GM12878 (cell line): Measurements from ENCODE around the gene IER2. TPM values are rescaled to one million over a fixed set of nuclear protein-coding genes. Genes with fewer than 3 reads are reported as not detected.

ENCODE experiments used
- ATAC-seq: fragments of 200-7000 bp; cut with Tn5 transposase; 3 replicates; pipeline ENCODE4 v1.9.1; 2020; ENCODE audit warnings: mild to moderate bottlenecking, moderate library complexity
- BruUV-seq: library from RNA; stranded (reverse); fragments of 400-500 nt; replicated peaks from 2 replicates; lab custom pipeline; 2021; lab: Mats Ljungman, UMichigan
- CTCF ChIA-PET: fragments of 300-600 bp; sonication (Branson Sonifier 250); formaldehyde crosslinking; extraction: SDS; loops from one replicate; lab custom pipeline; 2021; ENCODE audit warnings: inconsistent platforms; lab: Yijun Ruan, JAX
- POLR2A ChIA-PET: fragments of 350-600 bp; formaldehyde crosslinking; extraction: SDS; loops from one replicate; lab custom pipeline; 2021; ENCODE audit warnings: inconsistent platforms; lab: Charles Lee
- RAD21 ChIA-PET: fragments of 300-600 bp; sonication (Branson Sonifier 250); formaldehyde crosslinking; loops from one replicate; lab custom pipeline; 2023; ENCODE audit warnings: antibody characterized with exemption; ENCODE audit not compliant: unreplicated experiment; lab: Charles Lee
- SMC1A ChIA-PET: fragments of 300-600 bp; sonication (Branson Sonifier 250); formaldehyde crosslinking; loops from one replicate; lab custom pipeline; 2023; ENCODE audit not compliant: unreplicated experiment, uncharacterized antibody; lab: Charles Lee
- DNase-seq: peaks from one replicate; pipeline ENCODE4 v3.0.0-alpha.2; 2011; ENCODE audit warnings: low read depth, low spot score
- FAIRE-seq: peaks from 3 replicates; lab custom pipeline; 2011; peaks lifted over from hg19 to GRCh38; lab: Jason Lieb, UNC
- H2AFZ ChIP-seq: 2 replicates; pipeline ENCODE4 v1.6.0; 2011; ENCODE audit warnings: low read depth, low read length, control low read depth; ENCODE audit not compliant: control insufficient read depth
- H3K27ac ChIP-seq: 2 replicates; pipeline ENCODE4 v1.5.1; 2011; ENCODE audit warnings: control low read depth; ENCODE audit not compliant: control insufficient read depth, insufficient read depth
- H3K27me3 ChIP-seq, 2 experiments: replicated peaks in 1 of 2; 2 replicates each; pipeline versions ENCODE4 v1.6.0 to v1.6.1; 2011; ENCODE audit warnings: low read length in 1 of 2; ENCODE audit not compliant: control insufficient read depth in 2 of 2, insufficient read depth in 2 of 2
- H3K36me3 ChIP-seq, 2 experiments: 2 replicates each; pipeline ENCODE4 v1.5.1; 2011; ENCODE audit warnings: low read length in 1 of 2; ENCODE audit not compliant: control insufficient read depth in 2 of 2, insufficient read depth in 2 of 2
- H3K4me1 ChIP-seq: 2 replicates; pipeline ENCODE4 v1.6.1; 2011; ENCODE audit warnings: mild to moderate bottlenecking, low read length, moderate library complexity, mixed read lengths; ENCODE audit not compliant: control insufficient read depth, insufficient read depth
- H3K4me2 ChIP-seq: 2 replicates; pipeline ENCODE4 v1.6.0; 2011; ENCODE audit warnings: control low read depth; ENCODE audit not compliant: control insufficient read depth, insufficient read depth
- H3K4me3 ChIP-seq: fragments of 200-600 bp; sonication (generic); 2 replicates; pipeline ENCODE4 v1.5.1; 2016
- H3K79me2 ChIP-seq: 2 replicates; pipeline ENCODE4 v1.6.0; 2011; ENCODE audit warnings: low read length; ENCODE audit not compliant: control insufficient read depth, insufficient read depth
- H3K9ac ChIP-seq: 2 replicates; pipeline ENCODE4 v1.8.0; 2011; ENCODE audit warnings: low read length, control low read depth, mixed read lengths; ENCODE audit not compliant: control insufficient read depth, insufficient read depth
- H3K9me3 ChIP-seq: replicated peaks from 3 replicates; pipeline ENCODE4 v1.5.1; 2011; ENCODE audit warnings: mild to moderate bottlenecking, low read length; ENCODE audit not compliant: control insufficient read depth, insufficient read depth
- H4K20me1 ChIP-seq: 2 replicates; pipeline ENCODE4 v1.6.0; 2011; ENCODE audit not compliant: control insufficient read depth, insufficient read depth
- BACH1 ChIP-seq: fragments of 450-650 bp; IDR thresholded peaks from 2 replicates; pipeline ENCODE4 v1.6.1; 2017; ENCODE audit warnings: mild to moderate bottlenecking, borderline replicate concordance
- BHLHE40 ChIP-seq, 2 experiments: fragments of 450-650 bp in 1 of 2; IDR thresholded peaks; 2 replicates each; pipeline ENCODE4 v1.6.1; 2011 to 2017; ENCODE audit warnings: low read depth in 2 of 2, borderline replicate concordance in 1 of 2, improper control_type of control experiment in 1 of 2, low read length in 1 of 2, mild to moderate bottlenecking in 1 of 2
- DPF2 ChIP-seq: fragments of 450-650 bp; IDR thresholded peaks from 2 replicates; pipeline ENCODE4 v1.6.1; 2017; ENCODE audit warnings: mild to moderate bottlenecking
- EED ChIP-seq: sonication (generic); IDR thresholded peaks from 2 replicates; pipeline ENCODE4 v1.6.1; 2016; ENCODE audit warnings: antibody characterized with exemption, low read depth
- EZH2 ChIP-seq: IDR thresholded peaks from 2 replicates; pipeline ENCODE4 v1.6.1; 2012; ENCODE audit warnings: low read depth, mild to moderate bottlenecking, control low read depth, inconsistent platforms, low read length, borderline replicate concordance; ENCODE audit not compliant: control insufficient read depth
- GABPA ChIP-seq: IDR thresholded peaks from 2 replicates; pipeline ENCODE4 v1.6.1; 2014; ENCODE audit warnings: antibody characterized with exemption, low read depth, mild to moderate bottlenecking, inconsistent platforms
- LARP7 ChIP-seq: fragments of 450-650 bp; IDR thresholded peaks from 2 replicates; pipeline ENCODE4 v1.6.1; 2017; ENCODE audit warnings: mild to moderate bottlenecking
- MYB ChIP-seq: fragments of 150-350 bp; IDR thresholded peaks from 2 replicates; pipeline ENCODE4 v1.6.1; 2014; ENCODE audit warnings: mild to moderate bottlenecking, low read depth, low read length, borderline replicate concordance
- NR2F1 ChIP-seq: fragments of 450-650 bp; conservative IDR thresholded peaks from 2 replicates; pipeline ENCODE4 v1.6.1; 2017; ENCODE audit warnings: mild to moderate bottlenecking
- SUZ12 ChIP-seq: fragments of 200-600 bp; sonication (generic); IDR thresholded peaks from one replicate; pipeline ENCODE4 v1.6.1; 2018; ENCODE audit warnings: antibody characterized with exemption, mild to moderate bottlenecking; ENCODE audit not compliant: unreplicated experiment
- TARDBP ChIP-seq: IDR thresholded peaks from 2 replicates; pipeline ENCODE4 v1.6.1; 2016; ENCODE audit warnings: borderline replicate concordance
- TBL1XR1 ChIP-seq: IDR thresholded peaks from 2 replicates; pipeline ENCODE4 v1.6.1; 2012; ENCODE audit warnings: low read depth, low read length, improper control_type of control experiment
- YBX1 ChIP-seq: fragments of 450-650 bp; IDR thresholded peaks from 2 replicates; pipeline ENCODE4 v1.6.1; 2016; ENCODE audit warnings: antibody characterized with exemption
- ZBED1 ChIP-seq: IDR thresholded peaks from 2 replicates; pipeline ENCODE4 v1.6.1; 2016; ENCODE audit warnings: borderline replicate concordance
- ZNF207 ChIP-seq: fragments of 450-650 bp; IDR thresholded peaks from 2 replicates; pipeline ENCODE4 v1.6.1; 2014; ENCODE audit warnings: antibody characterized with exemption, mild to moderate bottlenecking, borderline replicate concordance
- ZNF217 ChIP-seq: fragments of 450-650 bp; IDR thresholded peaks from 2 replicates; pipeline ENCODE4 v1.6.1; 2017; ENCODE audit warnings: antibody characterized with exemption, mild to moderate bottlenecking
- WGBS: methylation state at CpG from one replicate; pipeline ENCODE4 v1.1.6; 2016; ENCODE audit warnings: low lambda C conversion rate; ENCODE audit not compliant: insufficient replicate concordance, insufficient coverage; ENCODE audit errors: missing lambda C conversion rate; 5-methylcytosine and 5-hydroxymethylcytosine counted together
- in situ Hi-C: fragments of 300-500 bp; cut with MboI; formaldehyde crosslinking; loops from 9 replicates; pipeline ENCODE4 v1.14.3; 2018; ENCODE audit warnings: mixed read lengths
- intact Hi-C: fragments of 100-400 bp; cut with micrococcal nuclease; formaldehyde crosslinking; loops from one replicate; pipeline ENCODE4 v1.14.2; 2022; ENCODE audit not compliant: unreplicated experiment
- polyA plus RNA-seq, 11 experiments: library from polyadenylated mRNA; depleted of rRNA in 4 of 11; unstranded in 6 of 11; stranded (reverse) in 5 of 11; fragments of >200 nt; fragmentation: Nextera tagmentation in 4 of 11; fragmentation: Illumina TruSeq in 1 of 11; extraction: Ambion mirVana in 4 of 11; extraction: Trizol in 1 of 11; gene quantifications; 1 replicate in 1 of 11; 2 replicates in 10 of 11; pipeline versions ENCODE4 v1.2.1 to v1.2.3, GENCODE V29; 2011 to 2016; ENCODE audit warnings: inconsistent platforms in 2 of 11, missing spikeins in 2 of 11, low read depth in 1 of 11
- total RNA-seq, 4 experiments: library from RNA; depleted of rRNA in 3 of 4; stranded (reverse); fragments of >200 nt in 3 of 4; fragmentation: Illumina TruSeq in 1 of 4; extraction: Trizol in 1 of 4; gene quantifications; 2 replicates each; pipeline versions ENCODE4 v1.2.1 to v1.2.3, GENCODE V29; 2013 to 2021
- TF ChIP-seq, protein P1 (sequence below): fragments of 450-650 bp; IDR thresholded peaks from 2 replicates; pipeline ENCODE4 v1.6.1; 2016; ENCODE audit warnings: mild to moderate bottlenecking
- TF ChIP-seq, protein P2 (sequence below): IDR thresholded peaks from 2 replicates; pipeline ENCODE4 v1.6.1; 2011; ENCODE audit warnings: low read depth, mild to moderate bottlenecking, low read length, moderate library complexity, borderline replicate concordance; ENCODE audit errors: extremely low read depth
- TF ChIP-seq, protein P3 (sequence below): fragments of 150-350 bp; IDR thresholded peaks from 2 replicates; pipeline ENCODE4 v1.6.1; 2014; ENCODE audit warnings: mild to moderate bottlenecking, low read depth, low read length

Gene IER2
- total and polyA plus RNA-seq, 10 of the 15 experiments (the other 5 are each of a cell fraction or from before 2014, with no cell fraction given) = 2.8 to 94.5 (median 24.9) TPM

DNA sequence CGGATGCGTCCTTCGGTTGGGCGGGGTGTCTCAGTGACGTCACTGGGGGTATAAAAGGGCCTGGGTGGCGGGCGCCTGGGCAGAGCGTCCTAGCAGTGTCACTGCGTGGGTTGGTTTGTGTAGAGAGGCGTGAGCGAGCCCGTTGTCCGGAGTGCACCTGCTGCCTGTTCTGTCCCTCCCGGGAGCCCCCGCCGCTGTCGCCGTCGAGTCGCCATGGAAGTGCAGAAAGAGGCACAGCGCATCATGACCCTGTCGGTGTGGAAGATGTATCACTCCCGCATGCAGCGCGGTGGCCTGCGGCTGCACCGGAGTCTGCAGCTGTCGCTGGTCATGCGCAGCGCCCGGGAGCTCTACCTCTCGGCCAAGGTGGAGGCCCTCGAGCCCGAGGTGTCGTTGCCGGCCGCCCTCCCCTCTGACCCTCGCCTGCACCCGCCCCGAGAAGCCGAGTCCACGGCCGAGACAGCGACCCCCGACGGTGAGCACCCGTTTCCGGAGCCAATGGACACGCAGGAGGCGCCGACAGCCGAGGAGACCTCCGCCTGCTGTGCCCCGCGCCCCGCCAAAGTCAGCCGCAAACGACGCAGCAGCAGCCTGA lies 2.9 kb downstream of the IER2 start (continued):
- TF ChIP-seq, protein P1, sequence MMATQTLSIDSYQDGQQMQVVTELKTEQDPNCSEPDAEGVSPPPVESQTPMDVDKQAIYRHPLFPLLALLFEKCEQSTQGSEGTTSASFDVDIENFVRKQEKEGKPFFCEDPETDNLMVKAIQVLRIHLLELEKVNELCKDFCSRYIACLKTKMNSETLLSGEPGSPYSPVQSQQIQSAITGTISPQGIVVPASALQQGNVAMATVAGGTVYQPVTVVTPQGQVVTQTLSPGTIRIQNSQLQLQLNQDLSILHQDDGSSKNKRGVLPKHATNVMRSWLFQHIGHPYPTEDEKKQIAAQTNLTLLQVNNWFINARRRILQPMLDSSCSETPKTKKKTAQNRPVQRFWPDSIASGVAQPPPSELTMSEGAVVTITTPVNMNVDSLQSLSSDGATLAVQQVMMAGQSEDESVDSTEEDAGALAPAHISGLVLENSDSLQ = peak; percentile 61
- TF ChIP-seq EZH2 = no peak
- TF ChIP-seq YBX1 = no peak
- TF ChIP-seq SUZ12 = no peak
- peak; percentile 92 for TF ChIP-seq ZBED1
- TF ChIP-seq ZNF217 = no peak
- peak; percentile 25; the same call in 1 of the 2 replicates for TF ChIP-seq ZNF207
- TF ChIP-seq GABPA = no peak
- TF ChIP-seq TBL1XR1 = no peak; the same call in 1 of the 2 replicates

DNA sequence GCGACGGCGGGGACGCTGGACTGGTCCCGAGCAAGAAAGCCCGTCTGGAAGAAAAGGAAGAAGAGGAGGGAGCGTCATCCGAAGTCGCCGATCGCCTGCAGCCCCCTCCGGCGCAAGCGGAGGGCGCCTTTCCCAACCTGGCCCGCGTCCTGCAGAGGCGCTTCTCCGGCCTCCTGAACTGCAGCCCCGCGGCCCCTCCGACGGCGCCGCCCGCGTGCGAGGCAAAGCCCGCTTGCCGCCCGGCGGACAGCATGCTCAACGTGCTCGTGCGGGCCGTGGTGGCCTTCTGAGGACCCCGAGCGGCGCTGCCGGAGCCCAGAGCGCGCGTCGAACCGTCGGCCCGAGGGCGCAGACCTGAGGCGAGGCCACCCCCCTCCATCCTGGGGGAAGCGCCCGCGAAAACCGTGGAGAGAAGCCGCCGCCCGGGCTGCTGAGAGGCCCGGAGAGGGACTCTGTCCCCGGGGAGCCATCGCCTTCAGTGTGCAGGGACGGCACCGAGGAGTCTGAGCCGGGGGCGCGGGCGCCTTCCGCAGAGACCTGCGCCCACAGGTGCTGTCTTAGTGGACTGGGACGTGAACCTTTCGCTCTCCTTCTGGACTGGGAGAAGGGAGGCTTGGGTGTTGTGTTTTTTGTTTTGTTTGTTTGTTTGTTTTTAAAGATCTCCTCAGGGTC lies 3.5 kb downstream of the IER2 start:
- SMC1A ChIA-PET = interaction anchor here (3.0 kb wide), 1 partner anchor 11 kb away, joined by 8 read pairs; no protein-coding TSS in a partner anchor
- Histone ChIP-seq H3K79me2 (peaks cover 47% of the 10 kb centered on the region), H3K4me1 (peaks cover 27% of the 10 kb centered on the region), H3K9me3 (no peaks in the 10 kb centered on the region), H3K36me3 (no peaks in the 10 kb centered on the region; a peak in 2 of 4 replicates), H3K27ac (peak overlapping the region; percentile 95), H3K9ac (peak overlapping the region; percentile 90), H3K4me3 (peak overlapping the region; percentile 99), H3K27me3 (no peaks in the 10 kb centered on the region), H3K4me2 (peak overlapping the region; percentile 91), H2AFZ (no peak overlapping the region), H4K20me1 (no peaks in the 10 kb centered on the region)
- CTCF ChIA-PET = interaction anchor here (1.1 to 2.1 kb wide), 4 partner anchors 14 to 36 kb away, joined by 3 to 10 read pairs (median 6); partner anchors contain the start of gene NACC1
- TSS peak; percentile 45 for BruUV-seq
- intact Hi-C loops = loop anchor here (1.0 to 10.0 kb wide), 5 partner anchors 51 to 851 kb away; partner anchors contain the start of genes LYL1 and RFX1
- WGBS = under 1% methylated on average over 57 of the region's 69 CpGs
- POLR2A ChIA-PET = interaction anchor here (1.0 to 3.3 kb wide), 8 partner anchors 9 to 708 kb away, joined by 3 to 41 read pairs (median 14); partner anchors contain the start of gene NACC1
- no peak for DNase-seq
- no peak for FAIRE-seq
- in situ Hi-C loops = loop anchor here (10.0 to 25.0 kb wide), 3 partner anchors 691 to 1566 kb away; partner anchors contain the start of genes ACP5 and ZNF627
- RAD21 ChIA-PET = interaction anchor here (0.6 to 3.0 kb wide), 6 partner anchors 10 to 51 kb away, joined by 3 to 22 read pairs (median 10); no protein-coding TSS in a partner anchor
- ATAC-seq = no peak
- TF ChIP-seq TARDBP (no peak), NR2F1 (0 out of 2 replicates have a peak, but pooled peaks have one; percentile 5), EED (no peak), DPF2 (no peak), BACH1 (peak; percentile 44; the same call in 1 of the 2 replicates), LARP7 (peak; percentile 76), MYB (no peak), ZBED1 (0 out of 2 replicates have a peak, but pooled peaks have one; percentile 52), BHLHE40 (IDR thresholded peaks at IDR 0.05; ENCODE audit: borderline replicate concordance in 1 of 2, low read depth in 2 of 2, low read length in 1 of 2) (peak in 1 of 2 experiments; percentile 28; a peak in 1 of 4 replicates)
- TF ChIP-seq, protein P2, sequence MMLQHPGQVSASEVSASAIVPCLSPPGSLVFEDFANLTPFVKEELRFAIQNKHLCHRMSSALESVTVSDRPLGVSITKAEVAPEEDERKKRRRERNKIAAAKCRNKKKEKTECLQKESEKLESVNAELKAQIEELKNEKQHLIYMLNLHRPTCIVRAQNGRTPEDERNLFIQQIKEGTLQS = no peak
- TF ChIP-seq, protein P3, sequence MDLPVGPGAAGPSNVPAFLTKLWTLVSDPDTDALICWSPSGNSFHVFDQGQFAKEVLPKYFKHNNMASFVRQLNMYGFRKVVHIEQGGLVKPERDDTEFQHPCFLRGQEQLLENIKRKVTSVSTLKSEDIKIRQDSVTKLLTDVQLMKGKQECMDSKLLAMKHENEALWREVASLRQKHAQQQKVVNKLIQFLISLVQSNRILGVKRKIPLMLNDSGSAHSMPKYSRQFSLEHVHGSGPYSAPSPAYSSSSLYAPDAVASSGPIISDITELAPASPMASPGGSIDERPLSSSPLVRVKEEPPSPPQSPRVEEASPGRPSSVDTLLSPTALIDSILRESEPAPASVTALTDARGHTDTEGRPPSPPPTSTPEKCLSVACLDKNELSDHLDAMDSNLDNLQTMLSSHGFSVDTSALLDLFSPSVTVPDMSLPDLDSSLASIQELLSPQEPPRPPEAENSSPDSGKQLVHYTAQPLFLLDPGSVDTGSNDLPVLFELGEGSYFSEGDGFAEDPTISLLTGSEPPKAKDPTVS = no peak
